UCSD-AML1 (cell line): ENCODE data around the gene FRY.

ENCODE experiments used
- DNase-seq: peaks from one replicate; lab custom pipeline; 2025; ENCODE audit not compliant: unreplicated experiment; lab: John Stamatoyannopoulos, UW

The FRY gene

GRCh38 chr13:32016119-32016518 lies 15.5 kb upstream of the FRY start:
- no peak for DNase-seq

- no peak for DNase-seq
These were observed 14.9 kb upstream of the FRY start for GRCh38 chr13:32016631-32017030.

- DNase-seq, result peak; percentile 11
These were observed 14.1 kb upstream of the FRY start for GRCh38 chr13:32017474-32017873.

- DNase-seq, result peak; percentile 26
These were observed 11.9 kb upstream of the FRY start for GRCh38 chr13:32019612-32020233.

- no peak for DNase-seq
These were observed 9.8 kb upstream of the FRY start for GRCh38 chr13:32021785-32022184.

GRCh38 chr13:32022311-32022710 lies 9.3 kb upstream of the FRY start:
- no peak for DNase-seq

GRCh38 chr13:32023096-32023495 lies 8.5 kb upstream of the FRY start:
- DNase-seq, result no peak

GRCh38 chr13:32023698-32024097 lies 7.9 kb upstream of the FRY start:
- DNase-seq, result no peak

- DNase-seq, result no peak
These were observed 6.8 kb upstream of the FRY start for GRCh38 chr13:32024750-32025149.

- no peak for DNase-seq
These were observed 5.8 kb upstream of the FRY start for GRCh38 chr13:32025730-32026129.

- no peak for DNase-seq
These were observed 5.0 kb upstream of the FRY start for GRCh38 chr13:32026623-32027022.

- no peak for DNase-seq
These were observed 2.9 kb upstream of the FRY start for GRCh38 chr13:32028711-32029110.

- no peak for DNase-seq
These were observed 1.9 kb upstream of the FRY start for GRCh38 chr13:32029684-32030083.

GRCh38 chr13:32031815-32032370 lies 319 bp downstream of the FRY start:
- no peak for DNase-seq

- DNase-seq, result no peak
These were observed 1.2 kb downstream of the FRY start for GRCh38 chr13:32032759-32033158.

- no peak for DNase-seq
These were observed 2.2 kb downstream of the FRY start for GRCh38 chr13:32033744-32034143.

GRCh38 chr13:32035716-32036115 lies 4.1 kb downstream of the FRY start:
- DNase-seq, result no peak

GRCh38 chr13:32036126-32036695 lies 4.6 kb downstream of the FRY start:
- DNase-seq, result no peak

GRCh38 chr13:32036757-32037156 lies 5.2 kb downstream of the FRY start:
- no peak for DNase-seq

- no peak for DNase-seq
These were observed 5.9 kb downstream of the FRY start for GRCh38 chr13:32037471-32037870.

GRCh38 chr13:32038343-32038742 lies 6.8 kb downstream of the FRY start:
- DNase-seq, result no peak

- no peak for DNase-seq
These were observed 7.5 kb downstream of the FRY start for GRCh38 chr13:32039056-32039455.

- no peak for DNase-seq
These were observed 8.0 kb downstream of the FRY start for GRCh38 chr13:32039528-32039927.
